Cardiac muscle cell (in vitro differentiated cells and primary cell): ENCODE measurements around the gene COL5A1. TPM values are rescaled to one million over a fixed set of nuclear protein-coding genes. Genes with fewer than 3 reads are reported as not detected.

Experiments
- DNase-seq, 2 donors: peaks; one replicate each; pipeline versions ENCODE4 v3.0.0 to v3.0.0-alpha.2; 2010 to 2017; ENCODE audit warnings: low read depth in 1 of 2, low spot score in 1 of 2
- H3K27ac ChIP-seq: fragments of 200-600 bp; sonication (generic); 2 replicates; pipeline ENCODE4 v1.5.1; 2016
- H3K27me3 ChIP-seq: fragments of 200-600 bp; sonication (generic); 2 replicates; pipeline ENCODE4 v1.6.0; 2016; ENCODE audit warnings: control low read depth
- H3K36me3 ChIP-seq: fragments of 200-600 bp; sonication (generic); 2 replicates; pipeline ENCODE4 v1.5.1; 2016; ENCODE audit warnings: control low read depth
- H3K4me1 ChIP-seq: fragments of 200-600 bp; sonication (generic); 2 replicates; pipeline ENCODE4 v1.8.1; 2017; ENCODE audit warnings: low read depth, mild to moderate bottlenecking, mixed run types
- H3K4me3 ChIP-seq: fragments of 200-600 bp; sonication (generic); 2 replicates; pipeline ENCODE4 v1.5.1; 2016; ENCODE audit warnings: mild to moderate bottlenecking
- H3K9me3 ChIP-seq: fragments of 200-600 bp; sonication (generic); 2 replicates; pipeline ENCODE4 v1.5.1; 2017; ENCODE audit warnings: low read depth, mild to moderate bottlenecking, control low read depth
- CTCF ChIP-seq: IDR thresholded peaks from 2 replicates; pipeline ENCODE4 v1.5.1; 2012; ENCODE audit warnings: low read depth, mild to moderate bottlenecking, low read length
- polyA plus RNA-seq: library from polyadenylated mRNA; unstranded; fragments of >200 nt; fragmentation: Nextera tagmentation; extraction: Ambion mirVana; gene quantifications from 2 replicates; pipeline ENCODE4 v1.2.1, GENCODE V29; 2016
- total RNA-seq: library from RNA; depleted of rRNA; stranded (reverse); fragments of >200 nt; gene quantifications from 2 replicates; pipeline ENCODE4 v1.2.3, GENCODE V29; 2016

The COL5A1 gene
- total and polyA plus RNA-seq, 2 experiments from 2014 or later: 34.5 to 129 TPM

GRCh38 chr9:134887219-134887618, 245.6 kb downstream of the COL5A1 start:
- no peaks in the 10 kb centered on the region for H3K27me3 ChIP-seq
- DNase-seq: no peak
- TF ChIP-seq CTCF: no peak

GRCh38 chr9:134887686-134888602, 246.3 kb downstream of the COL5A1 start:
- Histone ChIP-seq H3K27ac (no peak overlapping the region), H3K4me3 (no peak overlapping the region), H3K36me3 (no peaks in the 10 kb centered on the region), H3K9me3 (no peaks in the 10 kb centered on the region), H3K4me1 (no peaks in the 10 kb centered on the region), H3K27me3 (no peaks in the 10 kb centered on the region)
- no peak for DNase-seq
- no peak for TF ChIP-seq CTCF

More at GRCh38 chr9:134887219-134887618, 245.6 kb downstream of the COL5A1 start:
- Histone ChIP-seq H3K27ac (no peak overlapping the region), H3K4me1 (no peaks in the 10 kb centered on the region), H3K9me3 (no peaks in the 10 kb centered on the region), H3K36me3 (no peaks in the 10 kb centered on the region), H3K4me3 (no peak overlapping the region)

- Histone ChIP-seq H3K4me1 (no peaks in the 10 kb centered on the region), H3K4me3 (no peak overlapping the region), H3K27me3 (no peaks in the 10 kb centered on the region), H3K36me3 (no peaks in the 10 kb centered on the region), H3K9me3 (no peaks in the 10 kb centered on the region), H3K27ac (no peak overlapping the region)
- no peak for TF ChIP-seq CTCF
- DNase-seq: no peak
Observed at GRCh38 chr9:134888603-134889190, 247.1 kb downstream of the COL5A1 start.

GRCh38 chr9:134889386-134890154, 248.0 kb downstream of the COL5A1 start:
- DNase-seq: no peak
- Histone ChIP-seq H3K27ac (no peak overlapping the region), H3K4me1 (no peaks in the 10 kb centered on the region), H3K36me3 (no peaks in the 10 kb centered on the region), H3K4me3 (no peak overlapping the region), H3K9me3 (no peaks in the 10 kb centered on the region), H3K27me3 (no peaks in the 10 kb centered on the region)
- no peak for TF ChIP-seq CTCF

GRCh38 chr9:134890155-134890495, 248.5 kb downstream of the COL5A1 start:
- no peaks in the 10 kb centered on the region for H3K27me3 ChIP-seq
- no peaks in the 10 kb centered on the region for H3K9me3 ChIP-seq
- no peaks in the 10 kb centered on the region for H3K36me3 ChIP-seq
- no peak overlapping the region for H3K4me3 ChIP-seq
- DNase-seq: no peak
- H3K27ac ChIP-seq: no peak overlapping the region
- H3K4me1 ChIP-seq: no peaks in the 10 kb centered on the region
- TF ChIP-seq CTCF: no peak
